Measurements from ENCODE around the gene FSIP1. TPM values are rescaled to one million over a fixed set of nuclear protein-coding genes. Genes with fewer than 3 reads are reported as not detected.

Gene FSIP1
- total RNA-seq, 1 donor from 2014 or later = 14.7 TPM

- DNase-seq = no peak
These were observed 165.7 kb downstream of the FSIP1 start for GRCh38 chr15:39616731-39617455.

- no peak for DNase-seq
These were observed 168.8 kb downstream of the FSIP1 start for GRCh38 chr15:39613861-39614260.

GRCh38 chr15:39613271-39613670 is 169.4 kb downstream of the FSIP1 start:
- DNase-seq = no peak

GRCh38 chr15:39610665-39611064 is 172.0 kb downstream of the FSIP1 start:
- no peak for DNase-seq

- DNase-seq = no peak
These were observed 173.3 kb downstream of the FSIP1 start for GRCh38 chr15:39609166-39609916.

- DNase-seq = no peak
These were observed 174.2 kb downstream of the FSIP1 start for GRCh38 chr15:39608185-39609139.

GRCh38 chr15:39605146-39605545 is 177.5 kb downstream of the FSIP1 start:
- no peak for DNase-seq

- no peak for DNase-seq
These were observed 180.5 kb downstream of the FSIP1 start for GRCh38 chr15:39602143-39602542.

GRCh38 chr15:39599871-39600270 is 182.8 kb downstream of the FSIP1 start:
- DNase-seq = no peak

- DNase-seq = no peak
These were observed 183.4 kb downstream of the FSIP1 start for GRCh38 chr15:39598958-39599845.

GRCh38 chr15:39598186-39598850 is 184.3 kb downstream of the FSIP1 start:
- no peak for DNase-seq

- no peak for DNase-seq
These were observed 184.9 kb downstream of the FSIP1 start for GRCh38 chr15:39597751-39598185.

- no peak for DNase-seq
These were observed 185.3 kb downstream of the FSIP1 start for GRCh38 chr15:39597336-39597735.

GRCh38 chr15:39596358-39597051 is 186.1 kb downstream of the FSIP1 start:
- no peak for DNase-seq

- no peak for DNase-seq
These were observed 187.1 kb downstream of the FSIP1 start for GRCh38 chr15:39595338-39596221.

GRCh38 chr15:39594446-39595337 is 187.9 kb downstream of the FSIP1 start:
- DNase-seq = no peak

GRCh38 chr15:39593656-39594445 is 188.8 kb downstream of the FSIP1 start:
- no peak for DNase-seq
